IPS DF 4.7 (cell line): Measurements from ENCODE around the gene ABLIM1.

Experiments used
- DNase-seq: peaks from one replicate; pipeline ENCODE4 v3.0.0-alpha.2; 2013; ENCODE audit warnings: low spot score; ENCODE audit errors: extremely low read depth

Gene ABLIM1

DNA sequence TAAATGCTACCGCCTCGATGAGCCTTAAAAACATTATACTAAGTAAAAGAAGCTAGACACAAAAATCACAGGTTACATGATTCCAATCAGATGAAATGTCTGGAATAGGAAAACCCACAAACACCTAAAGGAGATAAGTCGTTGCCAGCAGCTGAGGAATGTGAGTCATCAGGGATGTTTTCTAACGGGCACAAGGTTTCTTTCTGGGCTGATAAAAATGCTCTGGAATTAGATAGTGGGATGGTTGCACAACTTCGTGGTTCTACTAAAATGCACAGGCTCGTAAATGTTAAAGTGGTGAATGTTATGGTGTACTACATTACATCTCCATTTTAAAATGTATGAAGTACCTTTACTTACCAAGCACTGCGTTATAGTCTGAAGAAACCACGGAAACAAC is 9.7 kb downstream of the ABLIM1 start:
- no peak for DNase-seq

- no peak for DNase-seq
Measured at GRCh38 chr10:114647545-114648138, 10.4 kb downstream of the ABLIM1 start.

- DNase-seq, result no peak
Measured at GRCh38 chr10:114646426-114646825, 11.6 kb downstream of the ABLIM1 start.

DNA sequence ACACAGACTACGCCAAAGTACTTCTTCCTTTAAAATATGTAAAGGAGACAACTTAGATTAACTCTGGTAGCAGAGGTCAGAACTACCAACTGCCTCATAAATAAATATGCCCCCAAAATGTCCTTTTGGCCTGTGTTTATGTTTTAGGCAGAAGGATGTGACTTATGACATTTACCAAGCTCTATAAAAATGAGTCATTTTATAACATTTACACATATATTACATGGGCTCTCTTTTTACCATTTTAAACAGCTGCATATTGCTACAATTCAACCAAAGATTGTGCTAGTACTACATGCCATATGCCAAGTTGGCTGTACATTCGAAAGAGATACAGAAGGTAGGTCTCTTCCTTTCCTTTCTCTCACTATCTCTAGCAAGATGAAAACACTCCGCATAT is 12.4 kb downstream of the ABLIM1 start:
- DNase-seq, result no peak

DNA sequence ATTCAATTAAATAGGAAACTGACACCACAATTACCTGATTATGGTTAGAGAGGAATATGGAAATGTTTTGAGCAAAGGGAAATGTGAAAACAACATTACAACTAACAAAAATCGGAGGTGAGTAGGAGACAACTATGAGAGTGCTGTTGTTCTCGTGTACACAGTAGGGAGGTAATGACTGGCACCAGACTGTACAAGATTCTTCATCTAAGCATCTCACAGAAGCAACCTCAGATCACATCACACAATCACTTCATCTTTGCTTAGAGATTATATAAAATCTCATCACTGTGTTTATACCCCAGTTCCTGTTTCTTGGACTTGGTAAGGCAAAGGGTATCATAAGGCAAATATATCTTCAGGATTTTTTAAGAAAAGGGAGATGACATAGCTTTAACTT is 14.9 kb downstream of the ABLIM1 start:
- DNase-seq, result no peak

- no peak for DNase-seq
Measured at GRCh38 chr10:114642729-114643128, 15.3 kb downstream of the ABLIM1 start.

- DNase-seq, result no peak
Measured at GRCh38 chr10:114638821-114639625, 19.1 kb downstream of the ABLIM1 start.

DNA sequence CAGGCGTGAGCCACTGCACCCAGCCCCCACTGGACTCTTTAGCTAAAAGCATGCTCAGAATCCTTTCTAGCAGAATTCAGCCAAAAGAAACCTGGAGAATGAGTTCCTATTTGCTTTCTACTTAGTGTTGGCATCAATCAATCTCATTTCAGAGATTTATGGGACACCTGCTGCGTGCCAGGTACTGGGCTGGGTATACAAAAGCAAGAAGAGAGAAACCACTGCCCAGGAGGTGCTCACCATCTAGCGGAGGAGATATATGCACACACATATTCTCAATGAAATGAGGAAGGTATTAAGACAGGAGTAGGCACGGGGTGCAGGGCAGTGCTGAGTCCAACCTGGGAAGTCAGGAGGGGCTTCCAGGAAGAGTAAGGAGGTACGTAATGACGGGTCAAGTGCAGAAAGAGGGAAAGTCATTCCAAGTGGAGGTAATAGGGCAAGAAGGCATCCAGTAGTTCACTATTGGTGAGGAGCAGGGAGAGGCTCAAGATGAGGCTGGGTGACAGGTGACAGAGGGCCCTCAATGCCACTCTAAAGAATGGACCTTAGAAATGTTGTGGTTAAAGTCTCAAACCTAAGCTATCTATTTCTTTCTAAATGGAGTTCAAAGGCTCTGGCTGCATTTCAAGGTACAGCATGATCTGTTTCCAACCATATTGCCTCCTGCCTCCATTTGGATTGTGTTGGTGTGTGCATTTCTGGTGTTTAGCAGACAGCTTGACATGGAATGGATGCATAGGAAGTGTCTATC is 22.1 kb downstream of the ABLIM1 start:
- DNase-seq, result no peak

GRCh38 chr10:114635101-114635500 is 23.0 kb downstream of the ABLIM1 start:
- no peak for DNase-seq

- DNase-seq, result no peak
Measured at GRCh38 chr10:114634609-114634979, 23.5 kb downstream of the ABLIM1 start.

DNA sequence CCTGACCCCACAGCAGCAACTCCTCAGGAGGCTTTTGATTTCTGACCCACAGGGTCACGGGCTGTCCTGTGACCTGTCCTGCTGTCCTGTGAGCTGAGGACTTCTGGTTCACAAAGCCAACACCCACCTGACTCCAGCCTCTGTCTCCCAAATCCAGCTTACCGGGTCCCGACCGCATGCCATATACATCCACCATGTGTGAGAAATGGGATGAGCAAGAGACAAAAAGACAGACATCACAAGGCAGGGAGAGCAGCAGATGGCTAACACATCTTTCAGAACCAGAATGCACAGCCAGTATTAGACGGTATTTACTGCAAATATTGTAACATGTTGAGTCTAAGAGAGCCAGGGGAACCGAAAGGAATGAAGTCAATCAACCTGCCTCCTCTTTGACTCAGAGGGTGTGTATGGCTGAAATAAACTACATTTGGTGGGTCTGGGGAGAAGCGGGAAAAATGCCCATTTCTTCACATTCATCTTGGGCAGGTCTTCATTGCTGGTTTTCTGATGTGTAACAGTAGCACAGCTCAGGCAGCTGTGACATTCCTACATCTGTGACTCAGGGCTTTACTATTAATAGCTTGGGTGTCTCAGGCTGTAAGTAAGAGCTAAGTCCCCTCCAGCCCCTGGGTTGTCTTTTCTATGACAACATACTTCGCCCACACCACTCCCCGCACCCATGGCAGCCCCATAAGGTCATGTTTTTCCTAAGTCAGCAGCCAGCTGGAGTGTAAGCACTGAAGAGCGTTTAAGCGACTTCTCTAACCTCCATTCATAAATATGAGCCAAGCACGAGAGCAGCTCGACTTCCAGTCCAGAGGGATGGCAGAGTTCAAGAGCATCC is 25.0 kb downstream of the ABLIM1 start:
- no peak for DNase-seq

GRCh38 chr10:114631666-114632417 is 26.2 kb downstream of the ABLIM1 start:
- no peak for DNase-seq

- DNase-seq, result no peak
Measured at GRCh38 chr10:114631090-114631665, 26.9 kb downstream of the ABLIM1 start.

GRCh38 chr10:114629824-114630730 is 28.0 kb downstream of the ABLIM1 start:
- no peak for DNase-seq

- DNase-seq, result no peak
Measured at GRCh38 chr10:114629083-114629823, 28.8 kb downstream of the ABLIM1 start.

DNA sequence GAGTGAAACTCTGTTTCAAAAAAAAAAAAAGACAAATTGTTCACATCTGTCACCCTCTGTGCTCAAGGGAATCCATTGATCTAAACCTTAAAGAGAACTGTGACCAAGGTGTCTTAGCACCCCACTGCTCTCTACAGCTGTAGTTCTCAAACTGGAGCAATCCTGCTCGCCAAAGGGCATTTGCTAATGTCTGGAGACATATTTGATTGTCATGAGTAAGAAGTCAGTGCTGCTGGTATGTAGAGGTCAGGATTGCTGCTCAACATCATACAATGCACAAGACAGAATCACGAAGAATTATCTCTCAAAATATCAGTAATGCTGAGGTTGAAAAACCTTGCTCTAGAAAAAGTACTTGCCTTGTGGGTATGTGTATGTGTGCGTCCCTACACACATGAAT is 30.0 kb downstream of the ABLIM1 start:
- DNase-seq, result no peak

DNA sequence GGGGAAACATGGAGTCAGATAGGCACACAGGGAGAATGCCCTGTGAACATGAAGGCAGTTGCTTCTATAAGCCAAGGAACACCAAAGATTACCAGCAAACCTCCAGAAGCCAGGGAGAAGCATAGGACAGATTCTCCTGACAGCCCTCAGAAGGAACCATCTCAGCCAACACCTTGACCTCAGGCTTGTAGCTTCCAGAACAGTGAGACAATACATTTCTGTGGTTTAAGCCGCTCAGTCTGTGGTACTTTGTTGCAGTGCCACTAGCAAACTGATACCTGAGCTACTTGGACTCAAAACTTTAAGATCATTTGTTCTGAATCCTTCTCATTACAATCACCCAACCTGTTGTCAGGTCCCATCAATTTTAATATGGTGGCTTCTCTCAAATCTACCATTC is 31.2 kb downstream of the ABLIM1 start:
- no peak for DNase-seq

DNA sequence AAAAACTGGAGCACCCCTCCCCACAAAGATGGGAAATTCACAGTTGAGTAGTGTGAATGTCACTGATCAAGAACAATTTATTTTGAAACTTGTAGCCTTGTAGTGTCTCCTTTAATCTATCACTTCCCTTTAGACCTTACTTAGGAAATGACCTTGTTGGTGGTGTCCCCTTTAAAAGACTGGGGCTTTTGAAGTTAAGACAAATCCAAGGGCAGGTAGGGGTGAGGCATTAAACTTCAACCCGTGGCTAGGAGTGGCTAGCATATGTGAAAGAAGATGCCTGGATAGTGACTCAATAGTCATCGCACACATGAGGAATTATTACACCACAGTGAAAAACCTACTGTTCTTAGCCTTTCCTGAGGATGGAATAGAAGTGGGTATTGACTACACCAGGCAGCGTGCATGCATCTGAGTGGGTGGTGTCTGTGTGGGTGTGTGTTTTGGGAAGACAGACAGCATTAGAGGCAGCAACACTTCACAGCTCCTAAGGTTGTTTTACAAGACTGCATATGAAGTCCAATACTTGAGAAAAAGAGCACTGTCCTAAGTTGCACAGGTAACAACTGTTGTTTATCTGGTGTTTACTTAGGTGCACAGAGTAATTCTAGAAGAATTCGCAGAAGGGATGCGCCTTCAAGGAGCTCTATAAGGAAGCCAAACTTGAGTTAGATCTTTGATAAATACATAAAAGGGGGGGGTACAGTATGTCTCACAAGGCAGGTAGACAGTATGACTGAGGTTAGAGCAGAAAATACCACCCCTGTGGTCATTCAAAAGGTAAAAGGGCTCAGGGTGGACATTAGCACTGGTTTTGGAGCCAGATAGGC is 32.9 kb downstream of the ABLIM1 start:
- no peak for DNase-seq
